T1000 (cell line): ENCODE measurements around the gene HABP2.

Experiments
- DNase-seq: peaks from one replicate; lab custom pipeline; 2025; ENCODE audit warnings: mixed read lengths; lab: John Stamatoyannopoulos, UW

The HABP2 gene

DNA sequence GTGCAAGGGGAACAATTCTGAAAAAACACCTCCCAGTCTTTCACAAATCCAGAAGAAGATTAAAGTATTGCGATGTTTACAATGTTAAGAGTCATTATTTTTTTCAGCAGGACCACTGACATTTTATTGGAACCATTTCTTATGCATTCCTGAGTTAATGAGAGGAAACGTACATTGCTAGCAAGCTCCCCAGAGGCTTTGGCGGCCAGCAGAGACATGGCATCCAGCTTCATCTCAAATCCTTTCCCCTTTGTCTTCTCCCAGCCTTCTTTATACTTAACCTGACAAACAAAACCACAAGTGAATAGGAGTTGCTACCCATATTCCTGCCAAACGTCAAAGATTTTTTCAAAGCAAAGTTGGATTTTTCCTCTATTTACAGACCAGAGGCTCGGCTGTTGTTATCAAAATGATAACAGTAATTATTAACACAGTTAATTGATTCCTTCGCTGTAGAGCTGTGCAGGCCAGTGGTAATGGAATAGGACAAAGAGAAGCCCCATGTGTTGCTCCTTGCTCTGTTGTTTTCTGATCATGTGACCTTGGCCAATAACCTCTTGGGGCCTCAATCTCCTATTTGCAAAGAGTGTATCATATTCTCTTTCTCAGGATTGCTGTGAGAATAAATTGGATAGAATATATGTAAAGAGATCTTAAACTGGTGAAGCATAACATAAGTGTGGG, 79.0 kb downstream of the HABP2 start:
- no peak for DNase-seq
